ENCODE results near the gene ZBTB16. TPM values are rescaled to one million over a fixed set of nuclear protein-coding genes. Genes with fewer than 3 reads are reported as not detected.

Gene ZBTB16
- total and polyA plus RNA-seq, 9 donors: 12.7 to 160 (median 68.7) TPM

- no peak for DNase-seq
- Histone ChIP-seq H3K27ac (no peak overlapping the region), H3K27me3 (no peaks in the 10 kb centered on the region), H3K4me3 (no peak overlapping the region), H3K36me3 (no peaks in the 10 kb centered on the region), H3K4me1 (ENCODE audit: insufficient read depth) (peaks cover 2% of the 10 kb centered on the region), H3K9me3 (no peaks in the 10 kb centered on the region)
- 86 to 87% (median 86%) methylated on average over 6 of the region's 6 CpGs for WGBS, 3 donors
- TF ChIP-seq EP300 (IDR thresholded peaks at IDR 0.05) (no peak), CTCF (IDR thresholded peaks at IDR 0.05) (no peak), POLR2A (IDR thresholded peaks at IDR 0.05) (no peak)
- intact Hi-C loops (cut with DNase I): no loop called here
These were observed 180.2 kb downstream of the ZBTB16 start for GRCh38 chr11:114239753-114240161.

- 95 to 98% (median 95%) methylated on average over 15 of the region's 15 CpGs for WGBS, 3 donors
- H3K4me3 ChIP-seq: no peak overlapping the region
- intact Hi-C loops (cut with DNase I): no loop called here
- H3K4me1 ChIP-seq (ENCODE audit: insufficient read depth): no peaks in the 10 kb centered on the region
- no peak for TF ChIP-seq CTCF (IDR thresholded peaks at IDR 0.05)
- TF ChIP-seq EP300 (IDR thresholded peaks at IDR 0.05): no peak
- TF ChIP-seq POLR2A (IDR thresholded peaks at IDR 0.05): no peak
- H3K36me3 ChIP-seq: no peaks in the 10 kb centered on the region
- H3K9me3 ChIP-seq: no peaks in the 10 kb centered on the region
- no peaks in the 10 kb centered on the region for H3K27me3 ChIP-seq
- no peak for DNase-seq
- H3K27ac ChIP-seq: no peak overlapping the region
These were observed 182.5 kb downstream of the ZBTB16 start for GRCh38 chr11:114242032-114242431.

GRCh38 chr11:114243461-114244372 lies 184.2 kb downstream of the ZBTB16 start:
- no peaks in the 10 kb centered on the region for H3K27me3 ChIP-seq
- TF ChIP-seq EP300 (IDR thresholded peaks at IDR 0.05) (no peak), POLR2A (IDR thresholded peaks at IDR 0.05) (no peak), CTCF (IDR thresholded peaks at IDR 0.05) (no peak)
- no peak overlapping the region for H3K4me3 ChIP-seq
- no peaks in the 10 kb centered on the region for H3K9me3 ChIP-seq
- H3K4me1 ChIP-seq (ENCODE audit: insufficient read depth): no peaks in the 10 kb centered on the region
- DNase-seq: no peak
- no peaks in the 10 kb centered on the region for H3K36me3 ChIP-seq
- H3K27ac ChIP-seq: no peak overlapping the region
- WGBS, 3 donors: 55 to 65% (median 63%) methylated on average over 14 of the region's 14 CpGs
- intact Hi-C loops (cut with DNase I): no loop called here

GRCh38 chr11:114244726-114245394 lies 185.3 kb downstream of the ZBTB16 start:
- Histone ChIP-seq H3K27me3 (no peaks in the 10 kb centered on the region), H3K4me3 (no peak overlapping the region), H3K9me3 (no peaks in the 10 kb centered on the region), H3K27ac (no peak overlapping the region), H3K4me1 (ENCODE audit: insufficient read depth) (no peaks in the 10 kb centered on the region), H3K36me3 (no peaks in the 10 kb centered on the region)
- DNase-seq: no peak
- TF ChIP-seq EP300 (IDR thresholded peaks at IDR 0.05) (no peak), CTCF (IDR thresholded peaks at IDR 0.05) (no peak), POLR2A (IDR thresholded peaks at IDR 0.05) (no peak)
- intact Hi-C loops (cut with DNase I): loop anchor here in 1 of 4 donors (5.0 kb wide), 1 partner anchor 38 kb away; no protein-coding TSS in a partner anchor
- WGBS, 3 donors: 72 to 78% (median 73%) methylated on average over 18 of the region's 18 CpGs

Data from ovary (tissue), 9 donors.